22Rv1 (cell line): Measurements from ENCODE around the gene CCDC146.
"Not testable (repeated sequence)": the region's sequence is repeated elsewhere in the genome, so short reads cannot be mapped to it uniquely, and the experiment has no call there.

Experiments used
- ZFX ChIP-seq: fragments of 450-650 bp; IDR thresholded peaks from 2 replicates; pipeline ENCODE4 v1.6.1; 2017; ENCODE audit warnings: antibody characterized with exemption, borderline replicate concordance
- TF ChIP-seq, protein P1 (sequence below): fragments of 450-650 bp; IDR thresholded peaks from 2 replicates; pipeline ENCODE4 v1.5.1; 2017; ENCODE audit warnings: mild to moderate bottlenecking

DNA sequence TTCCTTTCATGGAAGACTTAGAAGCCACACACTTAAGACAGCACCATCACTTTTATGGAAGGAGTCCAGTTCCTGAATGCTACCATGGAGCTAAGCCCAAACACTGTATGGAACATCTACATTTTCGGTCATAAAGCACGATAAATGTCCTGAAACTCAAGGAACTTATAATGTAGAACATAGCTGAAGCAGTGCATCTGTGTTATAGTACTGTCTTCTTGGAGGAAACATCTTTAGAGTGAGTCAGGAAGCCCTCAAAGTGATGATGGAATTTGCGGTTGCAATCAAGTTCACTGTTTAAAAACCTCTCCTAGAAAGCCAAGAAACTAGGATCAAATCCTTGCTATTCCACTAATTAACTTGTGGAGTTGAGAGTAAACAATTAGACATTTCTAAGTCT is 16.5 kb upstream of the CCDC146 start:
- TF ChIP-seq, protein P1, sequence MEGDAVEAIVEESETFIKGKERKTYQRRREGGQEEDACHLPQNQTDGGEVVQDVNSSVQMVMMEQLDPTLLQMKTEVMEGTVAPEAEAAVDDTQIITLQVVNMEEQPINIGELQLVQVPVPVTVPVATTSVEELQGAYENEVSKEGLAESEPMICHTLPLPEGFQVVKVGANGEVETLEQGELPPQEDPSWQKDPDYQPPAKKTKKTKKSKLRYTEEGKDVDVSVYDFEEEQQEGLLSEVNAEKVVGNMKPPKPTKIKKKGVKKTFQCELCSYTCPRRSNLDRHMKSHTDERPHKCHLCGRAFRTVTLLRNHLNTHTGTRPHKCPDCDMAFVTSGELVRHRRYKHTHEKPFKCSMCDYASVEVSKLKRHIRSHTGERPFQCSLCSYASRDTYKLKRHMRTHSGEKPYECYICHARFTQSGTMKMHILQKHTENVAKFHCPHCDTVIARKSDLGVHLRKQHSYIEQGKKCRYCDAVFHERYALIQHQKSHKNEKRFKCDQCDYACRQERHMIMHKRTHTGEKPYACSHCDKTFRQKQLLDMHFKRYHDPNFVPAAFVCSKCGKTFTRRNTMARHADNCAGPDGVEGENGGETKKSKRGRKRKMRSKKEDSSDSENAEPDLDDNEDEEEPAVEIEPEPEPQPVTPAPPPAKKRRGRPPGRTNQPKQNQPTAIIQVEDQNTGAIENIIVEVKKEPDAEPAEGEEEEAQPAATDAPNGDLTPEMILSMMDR = not testable (repeated sequence)
- not testable (repeated sequence) for TF ChIP-seq ZFX
